HG02610 (cell line): ENCODE measurements around the gene PPP2R3B.
"Not testable (repeated sequence)": the region's sequence is repeated elsewhere in the genome, so short reads cannot be mapped to it uniquely, and the experiment has no call there.

Experiments
- ATAC-seq: cut with Tn5 transposase; IDR thresholded peaks from one replicate; pipeline ENCODE4 v1.9.1; 2021; ENCODE audit warnings: mild to moderate bottlenecking, moderate library complexity; ENCODE audit not compliant: unreplicated experiment

PPP2R3B gene

DNA sequence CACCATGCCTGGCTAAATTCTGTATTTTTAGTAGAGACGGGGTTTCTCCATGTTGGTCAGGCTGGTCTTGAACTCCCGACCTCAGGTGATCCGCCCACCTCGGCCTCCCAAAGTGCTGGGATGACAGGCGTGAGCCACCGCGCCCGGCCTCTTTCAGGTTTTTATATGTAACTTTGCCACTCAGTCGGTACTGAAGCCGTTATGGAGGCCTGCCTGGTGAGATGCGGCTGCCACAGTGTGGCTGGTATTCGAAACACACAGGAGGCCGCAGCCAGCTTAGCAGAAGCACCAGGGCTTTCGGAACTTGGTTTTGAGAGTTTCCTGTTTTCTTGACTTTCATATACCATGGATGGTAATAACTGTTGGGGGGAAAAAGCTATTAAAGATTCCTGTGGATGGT lies 62.0 kb downstream of the PPP2R3B start:
- not testable (repeated sequence) for ATAC-seq

DNA sequence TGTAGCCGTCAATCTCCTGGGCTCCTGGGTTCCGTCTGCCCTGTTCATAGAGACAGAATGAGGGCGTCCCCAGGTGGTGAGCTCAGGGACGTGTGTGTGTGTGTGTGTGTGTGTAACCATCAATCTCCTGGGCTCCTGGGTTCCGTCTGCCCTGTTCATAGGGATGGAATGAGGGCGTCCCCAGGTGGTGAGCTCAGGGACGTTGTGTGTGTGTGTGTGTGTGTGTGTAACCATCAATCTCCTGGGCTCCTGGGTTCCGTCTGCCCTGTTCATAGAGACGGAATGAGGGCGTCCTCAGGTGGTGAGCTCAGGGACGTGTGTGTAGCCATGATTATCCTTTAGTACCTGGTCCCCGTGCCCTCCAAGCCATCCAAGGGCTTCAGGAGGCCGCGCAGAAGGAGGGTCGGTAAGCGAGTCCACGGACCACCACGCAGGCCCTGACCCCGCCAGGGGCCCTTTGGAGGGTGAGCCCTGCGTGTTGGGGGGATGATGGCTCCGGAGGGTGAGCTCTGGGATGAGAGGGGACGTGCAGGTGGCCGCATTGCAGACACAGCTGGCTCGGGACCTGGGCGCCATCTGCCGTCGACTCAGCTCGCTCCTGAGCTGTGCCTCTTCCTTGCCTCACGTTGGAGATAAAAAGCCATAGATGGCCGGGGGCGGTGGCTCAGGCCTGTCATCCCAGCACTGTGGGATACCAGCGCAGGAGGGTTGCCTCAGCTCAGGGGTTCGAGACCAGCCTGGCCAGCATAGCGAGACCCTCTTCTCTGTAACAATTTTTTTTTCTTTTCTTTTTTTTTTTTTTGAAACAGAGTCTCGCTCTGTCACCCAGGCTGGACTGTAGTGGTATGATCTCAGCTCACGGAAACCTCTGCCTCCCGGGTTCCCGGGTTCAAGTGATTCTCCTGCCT lies 62.7 kb downstream of the PPP2R3B start:
- no peak for ATAC-seq

GRCh38 chrX:320126-320783 lies 66.5 kb downstream of the PPP2R3B start:
- no peak for ATAC-seq

DNA sequence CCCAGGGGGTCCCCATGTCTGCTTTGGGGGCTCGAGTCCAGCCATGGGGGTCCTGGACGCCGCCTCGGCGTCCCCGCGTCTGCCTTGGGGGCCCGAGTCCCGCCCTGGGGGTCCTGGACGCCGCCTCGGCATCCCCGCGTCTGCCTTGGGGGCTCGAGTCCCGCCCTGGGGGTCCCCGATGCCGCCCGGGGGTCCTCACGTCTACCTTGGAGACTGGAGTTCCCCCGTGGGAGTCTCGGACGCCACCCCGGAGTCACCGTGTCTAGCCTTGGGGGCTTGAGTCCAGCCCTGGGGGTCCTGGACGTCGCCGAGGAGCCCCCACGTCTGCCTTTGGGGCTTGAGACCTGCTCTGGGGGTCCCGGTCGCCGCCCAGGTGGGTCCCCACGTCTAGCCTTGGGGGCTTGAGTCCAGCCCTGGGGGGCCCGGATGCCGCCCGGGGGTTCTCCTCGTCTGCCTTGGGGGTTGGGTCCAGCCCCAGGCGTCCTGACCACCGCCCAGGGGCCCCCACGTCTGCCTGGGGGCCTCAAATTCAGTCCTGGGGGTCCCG lies 67.1 kb downstream of the PPP2R3B start:
- no peak for ATAC-seq

GRCh38 chrX:318739-319578 lies 67.7 kb downstream of the PPP2R3B start, which contains the start of gene GTPBP6:
TSS of gene GTPBP6 (minus strand) at chrX:318796. CDS start at chrX:318787, 9 bp downstream.
- ATAC-seq = peak; percentile 79

DNA sequence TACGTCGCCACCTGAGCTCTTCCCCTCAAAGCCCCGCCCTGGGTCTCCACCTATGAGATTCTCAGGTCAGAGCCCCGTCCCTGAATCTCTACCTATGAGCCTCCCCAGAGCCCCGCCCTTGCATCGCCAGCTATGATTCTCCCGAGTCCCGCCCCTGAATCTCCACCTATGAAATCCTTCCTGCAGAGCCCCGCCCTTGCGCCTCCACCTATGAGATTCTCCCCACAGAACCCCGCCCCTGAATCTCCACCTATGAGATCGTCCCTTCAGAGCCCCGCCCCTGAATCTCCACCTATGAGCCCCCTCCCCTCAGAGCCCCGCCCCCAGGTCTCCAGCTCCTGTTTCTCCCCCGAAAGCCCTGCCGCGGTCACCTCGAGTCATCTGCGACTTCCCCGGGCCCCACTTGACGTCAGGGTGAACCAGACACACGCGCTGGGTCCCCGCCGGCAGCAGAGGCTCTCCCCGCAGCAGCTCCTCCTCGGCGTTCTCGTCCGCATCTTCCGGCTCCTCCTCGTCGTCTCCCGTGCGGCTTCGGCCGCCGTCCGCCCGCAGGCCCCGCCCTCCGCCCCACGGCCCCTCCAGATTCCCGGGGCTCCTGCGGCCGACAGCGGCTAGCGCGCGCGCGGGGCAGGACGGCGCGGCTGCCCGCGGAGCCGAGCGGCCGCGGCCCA lies 68.5 kb downstream of the PPP2R3B start:
- ATAC-seq = peak; percentile 63

GRCh38 chrX:317424-318067 lies 69.2 kb downstream of the PPP2R3B start:
- ATAC-seq = no peak

DNA sequence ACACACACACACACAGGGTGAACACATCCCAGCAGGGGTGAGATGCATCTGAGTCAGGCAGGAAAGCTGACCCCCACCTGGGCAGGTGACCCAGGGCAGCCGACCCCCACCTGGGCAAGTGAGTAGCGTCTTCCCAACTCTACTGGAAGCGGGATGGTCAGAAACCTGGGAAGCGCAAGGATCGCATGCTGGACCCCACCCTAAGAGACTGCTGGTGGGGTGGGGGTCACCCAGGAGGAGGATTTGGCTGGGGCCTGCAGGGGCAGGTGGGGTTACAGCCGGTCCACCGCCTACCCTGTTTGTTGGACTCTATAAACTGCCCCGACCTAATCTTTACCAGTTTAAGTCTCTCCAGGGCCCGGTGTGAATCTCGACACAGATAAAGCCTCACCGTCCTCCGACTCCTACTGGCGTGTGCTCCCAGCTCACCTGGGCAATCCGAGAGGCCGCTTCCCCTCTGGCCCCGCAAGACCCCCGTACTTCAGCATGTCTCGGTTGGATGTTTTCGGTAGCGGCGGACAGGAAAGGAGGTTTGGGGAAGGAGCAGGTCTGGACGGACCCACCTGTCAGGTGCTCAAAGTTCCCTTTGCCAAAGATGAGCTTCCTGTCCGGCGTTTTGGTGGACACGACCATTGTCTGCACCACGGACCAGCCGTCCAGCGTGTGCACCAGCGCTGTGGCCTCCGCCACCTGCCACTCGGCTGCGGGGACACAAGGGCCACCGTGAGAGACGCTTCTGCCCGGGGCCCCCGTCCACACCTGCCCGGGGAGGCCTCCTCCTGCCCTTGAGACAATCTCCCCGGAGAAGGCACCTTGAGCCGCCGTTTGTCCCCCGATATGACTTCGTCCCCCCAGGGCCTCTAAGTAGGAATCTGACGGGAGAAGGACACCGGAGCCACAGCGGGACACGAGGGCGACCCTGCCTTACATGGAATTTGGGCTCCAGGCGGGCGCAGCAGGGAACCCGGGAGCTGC lies 70.1 kb downstream of the PPP2R3B start:
- ATAC-seq = no peak

DNA sequence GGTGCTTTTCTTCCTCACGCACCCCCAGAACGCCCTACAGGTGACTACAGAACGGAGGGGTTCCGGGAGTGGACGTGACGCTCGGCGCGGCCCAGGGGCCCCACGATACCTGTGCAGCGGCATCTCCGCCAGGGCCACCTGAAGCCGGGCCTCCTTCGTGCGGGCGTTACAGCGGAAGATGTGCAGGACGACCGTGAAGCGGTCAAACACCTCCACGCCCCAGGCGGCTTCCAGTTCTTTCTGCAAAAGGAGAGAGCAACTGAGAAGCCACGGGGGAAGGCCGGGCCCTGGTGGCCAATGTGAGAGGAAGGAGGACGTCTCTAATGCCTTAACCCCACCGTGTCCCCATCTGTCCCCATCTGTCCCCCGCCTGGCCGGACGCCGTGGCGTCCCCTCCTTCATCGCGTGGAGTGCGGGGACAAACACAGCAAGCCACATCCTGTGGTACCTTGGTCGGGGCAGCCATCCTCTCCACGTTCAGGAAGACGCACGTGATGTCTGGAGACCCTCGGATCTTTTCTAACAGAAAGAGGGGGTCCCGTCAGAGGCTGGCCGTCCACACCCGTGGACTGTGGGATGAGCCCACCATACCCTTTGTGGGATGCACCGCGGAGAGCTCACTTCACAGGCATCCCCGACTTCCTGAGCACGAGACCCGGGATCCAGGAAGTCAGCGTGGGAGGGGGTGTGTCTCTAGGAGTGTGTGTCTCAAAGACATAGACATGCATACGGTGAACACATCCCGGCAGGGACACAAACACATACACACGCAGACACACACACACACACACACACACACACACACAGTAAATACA lies 71.7 kb downstream of the PPP2R3B start:
- no peak for ATAC-seq

DNA sequence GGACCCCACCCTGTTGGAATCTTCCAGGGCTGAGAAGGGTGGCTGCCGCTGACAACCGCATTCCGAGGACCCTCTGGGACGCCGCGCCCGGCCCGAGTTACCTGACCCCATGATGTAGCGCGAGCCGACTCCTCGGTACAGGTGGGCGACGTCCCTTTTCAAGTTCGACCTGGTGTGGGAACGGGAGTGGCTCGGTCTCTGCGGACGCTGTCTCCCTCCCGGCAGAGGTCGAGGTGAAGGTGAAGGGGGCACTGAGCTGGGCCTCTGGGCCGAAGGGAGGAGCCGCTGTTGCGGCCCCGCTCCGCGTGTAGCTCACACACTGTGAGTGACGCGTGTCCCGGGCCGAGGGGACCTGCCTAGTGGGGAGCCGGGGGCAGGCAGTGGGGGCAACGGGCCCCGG lies 72.7 kb downstream of the PPP2R3B start:
- no peak for ATAC-seq

- ATAC-seq = no peak
Observed at GRCh38 chrX:313546-313945, 73.2 kb downstream of the PPP2R3B start.

DNA sequence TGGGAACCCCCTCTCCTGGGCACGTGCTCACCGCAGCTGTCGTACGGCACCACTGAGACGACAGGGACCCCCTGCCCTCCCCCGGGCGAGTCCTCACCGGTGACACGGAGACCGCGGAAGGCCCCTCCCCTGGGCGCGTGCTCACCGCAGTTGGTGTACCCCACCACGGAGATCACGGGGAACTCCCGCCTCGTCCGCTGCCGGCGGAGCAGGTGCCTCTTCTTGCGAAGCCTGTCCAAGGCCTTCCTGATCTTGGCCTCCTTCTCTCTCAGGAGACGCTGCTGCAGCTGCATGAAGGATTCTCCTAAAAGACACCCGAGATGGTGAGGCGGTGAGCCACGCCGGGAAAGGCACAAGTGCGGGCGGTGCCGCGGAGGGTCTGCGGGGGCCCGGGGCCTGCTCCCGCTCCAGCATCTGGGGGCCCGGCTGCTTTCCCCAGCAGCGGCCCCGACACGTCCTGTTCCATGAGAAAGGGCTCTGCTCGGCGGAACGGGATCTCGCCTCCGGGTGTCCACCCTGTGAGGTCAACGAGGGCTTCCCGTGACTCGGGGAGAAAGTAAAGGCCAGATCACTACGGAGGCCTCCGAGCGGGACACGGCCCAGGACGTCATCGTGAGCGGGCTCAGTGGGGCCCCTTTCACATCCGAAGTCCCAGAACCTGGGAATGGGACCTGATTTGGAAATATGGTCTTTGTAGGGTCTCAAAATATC lies 73.9 kb downstream of the PPP2R3B start:
- ATAC-seq = no peak

- ATAC-seq = no peak
Observed at GRCh38 chrX:311156-312129, 75.3 kb downstream of the PPP2R3B start.

- ATAC-seq = no peak
Observed at GRCh38 chrX:310621-311155, 76.0 kb downstream of the PPP2R3B start.

DNA sequence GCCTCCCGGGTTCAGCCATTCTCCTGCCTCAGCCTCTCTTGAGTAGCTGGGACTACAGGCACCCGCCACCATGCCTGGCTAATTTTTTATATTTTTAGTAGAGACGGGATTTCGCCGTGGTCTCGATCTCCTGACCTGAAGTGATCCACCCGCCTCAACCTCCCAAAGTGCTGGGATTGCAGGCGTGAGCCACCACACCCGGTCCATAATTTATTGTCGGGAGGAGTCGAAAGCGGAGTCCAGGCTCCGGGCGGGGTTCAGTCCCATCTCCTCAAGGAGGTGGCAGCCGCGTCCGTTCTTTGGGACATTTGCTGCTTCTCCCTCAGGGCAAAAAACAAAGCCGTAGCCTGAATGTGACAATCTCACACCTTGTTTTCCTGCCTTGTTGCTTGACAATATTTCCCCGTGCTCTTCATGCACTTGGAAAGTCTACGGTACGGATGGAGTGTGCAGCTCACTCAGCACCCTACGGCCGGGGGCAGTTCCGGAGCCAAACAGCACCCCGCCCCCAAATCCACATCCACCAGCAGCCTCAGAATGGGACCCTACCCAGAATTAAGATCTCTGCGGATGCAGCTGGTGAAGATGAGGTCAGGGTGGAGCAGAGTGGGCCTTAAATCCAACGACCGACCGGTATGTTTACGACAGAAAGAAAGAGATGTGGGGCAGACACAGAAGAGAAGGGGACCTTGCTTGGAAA lies 77.7 kb downstream of the PPP2R3B start:
- ATAC-seq = no peak
